Omental fat pad (tissue), 4 donors: ENCODE results near the gene HPGD. TPM values are rescaled to one million over a fixed set of nuclear protein-coding genes. Genes with fewer than 3 reads are reported as not detected.

Experiments used
- ATAC-seq: fragments of 150-250 bp; one replicate; pipeline ENCODE4 v1.9.1; 2016; ENCODE audit warnings: mild to moderate bottlenecking, moderate library complexity; ENCODE audit not compliant: low FRiP score
- DNase-seq: peaks from one replicate; pipeline ENCODE4 v3.0.0-alpha.2; 2019; ENCODE audit warnings: low spot score
- CTCF ChIP-seq, 3 donors: fragments of 450-650 bp; IDR thresholded peaks; one replicate each; pipeline ENCODE4 v1.5.1; 2016 to 2017; ENCODE audit warnings: antibody characterized with exemption in 3 of 3, mild to moderate bottlenecking in 3 of 3, moderate library complexity in 2 of 3
- total RNA-seq, 4 donors: library from RNA; depleted of rRNA; stranded (reverse); fragments of >200 nt; gene quantifications; one replicate each; pipeline ENCODE4 v1.1.0, GENCODE V29; 2016

HPGD gene
- total RNA-seq: 10 to 100 TPM in 3 of 4 donors, 1 to 10 TPM in 1; 4.8 to 33.7 (median 17.9) TPM

DNA sequence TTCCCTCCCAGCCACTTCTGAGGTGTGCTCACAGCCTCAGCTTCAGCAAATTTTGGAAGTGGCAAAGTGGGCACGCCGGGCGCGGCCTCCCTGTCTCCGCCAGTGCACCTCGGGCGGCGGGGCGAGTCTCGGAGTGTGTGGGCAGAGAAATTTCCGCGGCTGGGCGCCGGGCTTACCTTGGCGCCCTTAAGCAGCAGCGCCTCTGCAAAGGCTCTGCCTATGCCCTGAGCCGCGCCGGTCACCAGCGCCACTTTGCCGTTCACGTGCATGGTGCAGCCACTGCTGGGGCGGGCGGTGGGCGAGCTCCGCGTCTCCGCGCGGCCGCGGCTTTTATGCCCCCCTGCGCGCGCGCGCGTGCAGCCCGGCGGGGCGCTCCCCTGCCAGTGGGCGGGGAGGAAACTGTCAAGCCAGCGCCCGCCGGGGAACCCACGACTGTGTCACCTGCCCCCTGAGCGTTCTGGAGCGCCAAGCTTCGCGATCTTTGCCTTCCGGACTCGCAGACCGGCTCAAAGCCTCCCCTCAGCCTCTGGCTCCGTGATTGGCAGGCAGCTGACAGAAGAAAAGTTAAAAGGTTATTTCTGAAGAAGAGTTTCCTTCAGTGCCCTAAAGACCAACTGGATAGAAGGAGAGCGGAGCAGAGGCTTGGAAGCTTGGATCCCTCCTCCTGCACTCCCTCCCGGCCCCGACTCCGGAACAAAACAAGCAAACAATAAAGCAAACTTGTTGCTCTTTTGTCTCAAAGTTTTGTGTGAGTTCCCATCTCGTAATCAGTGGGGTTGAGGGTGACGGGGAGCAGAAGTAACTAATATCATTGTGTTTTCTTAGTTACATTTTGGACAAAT lies at the start of gene HPGD:
TSS of gene HPGD (minus strand) at position 306 of the 842 bp plus-strand sequence. CDS start at position 269, 37 bp downstream.
- ATAC-seq (peak; percentile 67), DNase-seq (no peak)
- no peak for TF ChIP-seq CTCF (IDR thresholded peaks at IDR 0.05)

DNA sequence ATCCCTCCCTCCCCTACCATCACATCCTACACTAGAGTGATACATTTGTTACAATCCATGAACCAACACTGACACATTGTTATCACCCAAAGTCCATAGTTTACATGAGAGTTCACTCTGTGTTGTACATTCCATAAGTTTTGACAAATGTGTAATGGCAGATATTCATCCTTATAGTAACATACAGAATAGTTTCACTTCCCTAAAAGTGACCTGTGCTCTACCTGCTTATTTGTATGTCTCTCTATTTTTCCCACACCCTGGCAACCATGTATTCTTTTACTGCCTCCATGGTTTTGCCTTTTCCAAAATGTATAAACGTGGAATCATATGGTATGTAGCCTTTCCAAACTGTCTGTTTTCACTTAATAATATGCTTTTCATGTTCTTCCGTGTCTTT lies 42.2 kb upstream of the HPGD start:
- TF ChIP-seq CTCF (IDR thresholded peaks at IDR 0.05): no peak
- DNase-seq: no peak
- no peak for ATAC-seq

DNA sequence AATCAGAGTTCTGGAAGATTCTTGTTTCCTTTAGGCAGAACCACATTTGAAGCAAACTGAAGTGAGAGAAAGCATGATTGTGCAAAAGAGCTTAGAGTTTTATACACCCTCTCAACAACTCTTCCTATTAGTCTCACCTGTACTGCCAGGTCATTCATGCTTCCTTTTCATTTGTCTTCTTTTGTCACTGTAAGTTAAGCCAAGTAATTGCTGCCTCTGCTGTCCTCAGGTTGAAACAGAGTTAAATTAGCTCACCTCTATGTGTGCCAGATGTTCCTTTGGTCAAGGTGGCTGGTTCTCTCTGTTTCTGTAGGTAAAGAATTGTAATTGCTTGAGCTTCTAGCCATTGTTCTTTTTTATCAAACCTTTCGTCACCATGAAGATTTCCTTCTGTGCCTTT lies 41.1 kb upstream of the HPGD start:
- no peak for TF ChIP-seq CTCF (IDR thresholded peaks at IDR 0.05)
- ATAC-seq (no peak), DNase-seq (no peak)

GRCh38 chr4:174561560-174561959 lies 39.3 kb upstream of the HPGD start:
- TF ChIP-seq CTCF (IDR thresholded peaks at IDR 0.05): no peak
- ATAC-seq (no peak), DNase-seq (no peak)

GRCh38 chr4:174559894-174560293 lies 37.6 kb upstream of the HPGD start:
- DNase-seq (no peak), ATAC-seq (no peak)
- no peak for TF ChIP-seq CTCF (IDR thresholded peaks at IDR 0.05)

DNA sequence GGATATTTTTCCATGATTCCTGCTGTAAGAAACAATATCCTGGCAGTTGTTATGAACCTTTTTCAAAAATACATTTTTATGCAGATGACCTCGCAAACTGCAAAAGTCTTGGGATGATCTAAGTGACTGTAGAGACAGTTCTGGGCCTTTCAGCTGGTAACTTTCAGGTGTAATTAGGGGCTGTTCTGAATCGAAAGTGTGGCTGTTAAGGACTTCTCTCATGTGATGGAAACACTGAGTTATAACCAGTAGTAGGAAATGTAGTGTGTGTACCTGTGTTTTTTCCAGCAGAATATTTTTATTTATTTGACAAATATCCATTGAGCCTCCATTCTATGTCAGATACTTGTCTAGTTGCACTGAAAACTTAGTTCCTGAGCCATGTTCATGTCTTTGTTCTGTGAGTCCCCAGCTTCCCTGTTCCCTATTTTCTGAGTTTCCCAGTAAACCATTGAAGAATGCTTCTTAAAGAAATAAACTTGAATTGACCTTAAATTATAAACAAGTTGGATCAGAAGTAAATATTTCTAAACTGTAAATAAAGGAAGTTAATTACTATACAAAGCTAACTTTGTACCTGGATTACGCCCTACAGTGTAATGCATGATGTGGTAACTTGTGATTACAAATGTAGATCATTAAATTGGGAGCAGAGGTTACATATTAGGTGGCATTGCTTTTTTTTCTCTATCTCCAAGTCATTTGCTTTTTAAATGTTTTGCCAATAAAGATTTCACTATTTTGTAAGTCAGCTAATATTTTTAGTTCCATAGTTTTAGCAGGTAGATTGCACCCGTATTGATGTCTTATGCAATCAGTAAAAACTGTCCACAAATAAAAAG lies 33.7 kb upstream of the HPGD start:
- ATAC-seq: no peak
- TF ChIP-seq CTCF (IDR thresholded peaks at IDR 0.05): no peak
- no peak for DNase-seq
